Esophagus muscularis mucosa (tissue), 4 donors: ENCODE results near the gene IQCM. TPM values are rescaled to one million over a fixed set of nuclear protein-coding genes. Genes with fewer than 3 reads are reported as not detected.
"Not testable (repeated sequence)": the region's sequence is repeated elsewhere in the genome, so short reads cannot be mapped to it uniquely, and the experiment has no call there.

Experiments used
- DNase-seq: peaks from one replicate; pipeline ENCODE4 v3.0.0-alpha.2; 2017; ENCODE audit errors: extremely low spot score
- H3K27ac ChIP-seq, 4 donors: fragments of 200-600 bp; sonication (generic); replicated peaks in 1 of 4; 1 replicate in 3 of 4; 2 replicates in 1 of 4; pipeline ENCODE4 v1.5.1; 2016 to 2019; ENCODE audit warnings: mild to moderate bottlenecking in 1 of 4
- H3K27me3 ChIP-seq, 4 donors: fragments of 200-600 bp; sonication (generic); one replicate each; pipeline versions ENCODE4 v1.5.1 to v1.6.0; 2016 to 2019
- H3K36me3 ChIP-seq, 4 donors: fragments of 200-600 bp; sonication (generic); one replicate each; pipeline ENCODE4 v1.5.1; 2016 to 2019
- H3K4me1 ChIP-seq, 4 donors: fragments of 200-600 bp; sonication (generic); one replicate each; pipeline ENCODE4 v1.5.1; 2016 to 2019
- H3K4me3 ChIP-seq, 4 donors: fragments of 200-600 bp; sonication (generic); 1 replicate in 2 of 4; 2 replicates in 2 of 4; pipeline ENCODE4 v1.5.1; 2016 to 2019; ENCODE audit warnings: mild to moderate bottlenecking in 4 of 4, moderate library complexity in 1 of 4
- H3K9me3 ChIP-seq, 4 donors: fragments of 200-600 bp; sonication (generic); 1 replicate in 3 of 4; 2 replicates in 1 of 4; pipeline ENCODE4 v1.5.1; 2016 to 2019
- EP300 ChIP-seq: sonication (generic); formaldehyde crosslinking; IDR thresholded peaks from one replicate; pipeline ENCODE4 v1.6.1; 2017; ENCODE audit warnings: antibody characterized with exemption
- POLR2A ChIP-seq: fragments of 450-650 bp; IDR thresholded peaks from one replicate; pipeline ENCODE4 v1.6.1; 2017; ENCODE audit warnings: antibody characterized with exemption, moderate library complexity, mild to moderate bottlenecking, low read depth
- POLR2AphosphoS5 ChIP-seq, 2 donors: sonication (generic); formaldehyde crosslinking; IDR thresholded peaks; one replicate each; pipeline ENCODE4 v1.6.1; 2017; ENCODE audit warnings: antibody characterized with exemption in 2 of 2
- WGBS: methylation state at CpG from one replicate; pipeline ENCODE4 v1.1.5; 2018; 5-methylcytosine and 5-hydroxymethylcytosine counted together
- intact Hi-C: fragments of 100-400 bp; cut with DNase I; formaldehyde crosslinking; loops from one replicate; pipeline ENCODE4 v1.15.1; 2023
- total RNA-seq, 4 donors: library from RNA; depleted of rRNA; stranded (reverse); fragments of >200 nt; gene quantifications; one replicate each; pipeline versions ENCODE4 v1.1.0 to v1.2.1, GENCODE V29; 2016
- TF ChIP-seq, protein P1 (sequence below), 3 experiments: fragments of 200-600 bp in 2 of 3; fragments of 450-650 bp in 1 of 3; sonication (generic) in 2 of 3; IDR thresholded peaks; one replicate each; pipeline ENCODE4 v1.5.1; 2017 to 2019; ENCODE audit warnings: antibody characterized with exemption in 3 of 3, mild to moderate bottlenecking in 2 of 3, moderate library complexity in 1 of 3

The IQCM gene
- total RNA-seq, 4 donors from 2014 or later = not detected

GRCh38 chr4:149486861-149487260, 328.8 kb downstream of the IQCM start:
- Histone ChIP-seq H3K9me3 (peaks cover 0 to 3% (median 0%) of the 10 kb centered on the region in 4 donors), H3K27me3 (no peaks in the 10 kb centered on the region), H3K4me1 (no peaks in the 10 kb centered on the region), H3K36me3 (no peaks in the 10 kb centered on the region), H3K27ac (no peak overlapping the region), H3K4me3 (no peak overlapping the region)
- intact Hi-C loops = no loop called here
- no peak for TF ChIP-seq POLR2AphosphoS5 (IDR thresholded peaks at IDR 0.05)
- no peak for TF ChIP-seq POLR2A
- TF ChIP-seq, protein P1, sequence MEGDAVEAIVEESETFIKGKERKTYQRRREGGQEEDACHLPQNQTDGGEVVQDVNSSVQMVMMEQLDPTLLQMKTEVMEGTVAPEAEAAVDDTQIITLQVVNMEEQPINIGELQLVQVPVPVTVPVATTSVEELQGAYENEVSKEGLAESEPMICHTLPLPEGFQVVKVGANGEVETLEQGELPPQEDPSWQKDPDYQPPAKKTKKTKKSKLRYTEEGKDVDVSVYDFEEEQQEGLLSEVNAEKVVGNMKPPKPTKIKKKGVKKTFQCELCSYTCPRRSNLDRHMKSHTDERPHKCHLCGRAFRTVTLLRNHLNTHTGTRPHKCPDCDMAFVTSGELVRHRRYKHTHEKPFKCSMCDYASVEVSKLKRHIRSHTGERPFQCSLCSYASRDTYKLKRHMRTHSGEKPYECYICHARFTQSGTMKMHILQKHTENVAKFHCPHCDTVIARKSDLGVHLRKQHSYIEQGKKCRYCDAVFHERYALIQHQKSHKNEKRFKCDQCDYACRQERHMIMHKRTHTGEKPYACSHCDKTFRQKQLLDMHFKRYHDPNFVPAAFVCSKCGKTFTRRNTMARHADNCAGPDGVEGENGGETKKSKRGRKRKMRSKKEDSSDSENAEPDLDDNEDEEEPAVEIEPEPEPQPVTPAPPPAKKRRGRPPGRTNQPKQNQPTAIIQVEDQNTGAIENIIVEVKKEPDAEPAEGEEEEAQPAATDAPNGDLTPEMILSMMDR (IDR thresholded peaks at IDR 0.05) = no peak
- no peak for TF ChIP-seq EP300
- DNase-seq = no peak

DNA sequence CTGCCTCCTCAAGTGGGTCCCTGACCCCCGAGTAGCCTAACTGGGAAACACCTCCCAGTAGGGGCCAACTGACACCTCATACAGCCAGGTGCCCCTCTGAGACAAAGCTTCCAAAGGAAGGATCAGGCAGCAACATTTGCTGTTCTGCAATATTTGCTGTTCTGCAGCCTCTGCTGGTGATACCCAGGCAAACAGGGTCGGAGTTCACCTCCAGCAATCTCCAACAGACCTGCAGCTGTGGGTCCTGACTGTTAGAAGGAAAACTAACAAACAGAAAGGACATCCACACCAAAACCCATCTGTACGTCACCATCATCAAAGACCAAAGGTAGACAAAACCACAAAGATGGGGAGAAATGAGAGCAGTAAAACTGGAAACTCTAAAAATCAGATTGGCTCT, 347.0 kb downstream of the IQCM start:
- H3K36me3 ChIP-seq, H3K27ac ChIP-seq, intact Hi-C loops, H3K9me3 ChIP-seq, H3K4me3 ChIP-seq, DNase-seq, H3K4me1 ChIP-seq, H3K27me3 ChIP-seq: not testable (repeated sequence)
- 88% methylated on average over 3 of the region's 3 CpGs for WGBS

DNA sequence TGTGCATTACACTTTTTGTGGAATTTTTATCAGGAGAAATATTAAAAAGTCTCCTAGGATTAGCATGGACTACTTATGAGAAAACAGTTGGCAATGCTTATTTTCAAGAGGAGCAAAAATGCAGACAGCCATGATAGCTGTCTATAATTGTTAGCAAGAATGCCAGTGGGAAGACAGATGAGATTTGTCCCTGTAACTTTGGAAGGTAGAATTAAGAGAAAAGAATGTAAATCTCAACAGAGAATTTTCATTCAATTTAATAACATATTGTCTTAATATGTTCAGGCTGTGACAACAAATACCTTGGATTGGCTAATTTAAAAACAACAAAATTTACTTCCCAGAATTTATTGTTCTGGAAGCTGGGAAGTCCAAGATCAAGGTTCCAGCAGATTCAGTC, 349.2 kb downstream of the IQCM start:
- H3K27ac ChIP-seq = no peak overlapping the region
- no peaks in the 10 kb centered on the region for H3K4me1 ChIP-seq
- no peak overlapping the region for H3K4me3 ChIP-seq
- intact Hi-C loops = no loop called here
- no peak for DNase-seq
- TF ChIP-seq POLR2AphosphoS5 (IDR thresholded peaks at IDR 0.05) = no peak
- no peak for TF ChIP-seq POLR2A
- TF ChIP-seq EP300 = no peak
- TF ChIP-seq, protein P1 (IDR thresholded peaks at IDR 0.05) = no peak
- H3K27me3 ChIP-seq = no peaks in the 10 kb centered on the region
- peaks cover 0 to 8% (median 3%) of the 10 kb centered on the region in 4 donors for H3K9me3 ChIP-seq
- H3K36me3 ChIP-seq = no peaks in the 10 kb centered on the region

DNA sequence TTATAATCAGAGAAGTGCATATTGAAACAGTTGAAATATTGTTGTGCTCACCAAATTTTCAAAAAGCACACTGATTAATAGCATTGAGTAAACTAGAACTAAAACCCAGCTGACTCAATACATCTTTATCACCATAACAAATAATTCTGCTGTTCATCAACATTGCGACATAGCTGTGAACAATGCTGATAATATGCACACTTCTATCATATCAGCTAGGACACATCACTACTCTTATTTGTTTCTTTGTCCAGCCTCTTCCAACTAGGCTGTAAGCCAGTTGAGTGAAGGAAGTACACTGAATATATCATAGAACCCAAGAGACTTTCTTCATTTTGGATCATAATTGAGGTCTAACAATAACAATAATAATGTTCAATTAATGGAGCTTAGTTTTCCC, 349.7 kb downstream of the IQCM start:
- Histone ChIP-seq H3K4me1 (no peaks in the 10 kb centered on the region), H3K9me3 (peaks cover 0 to 8% (median 3%) of the 10 kb centered on the region in 4 donors), H3K27me3 (no peaks in the 10 kb centered on the region), H3K36me3 (no peaks in the 10 kb centered on the region), H3K4me3 (no peak overlapping the region), H3K27ac (no peak overlapping the region)
- no peak for DNase-seq
- intact Hi-C loops = no loop called here
- 83% methylated on average over 1 of the region's 1 CpG for WGBS
- no peak for TF ChIP-seq POLR2A
- TF ChIP-seq, protein P1 (IDR thresholded peaks at IDR 0.05) = no peak
- no peak for TF ChIP-seq EP300
- no peak for TF ChIP-seq POLR2AphosphoS5 (IDR thresholded peaks at IDR 0.05)

DNA sequence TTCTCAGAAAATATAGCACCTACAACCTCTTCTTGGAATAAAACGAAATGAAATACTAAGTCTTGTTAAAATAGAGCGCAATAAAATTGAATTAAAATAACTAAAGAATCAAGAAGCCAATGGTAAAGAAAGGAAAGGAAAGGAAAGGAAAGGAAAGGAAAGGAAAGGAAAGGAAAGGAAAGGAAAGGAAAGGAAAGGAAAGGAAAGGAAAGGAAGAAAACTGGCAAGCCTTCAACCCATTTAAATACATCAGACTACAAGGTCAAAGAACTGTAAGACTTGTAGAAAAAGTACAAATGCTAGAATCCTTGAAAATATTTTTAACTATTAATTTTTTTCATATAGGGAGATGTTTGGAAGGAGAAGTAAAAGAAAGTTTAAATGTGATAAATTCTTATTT, 372.1 kb downstream of the IQCM start:
- 91% methylated on average over 2 of the region's 2 CpGs for WGBS
- Histone ChIP-seq H3K4me3 (no peak overlapping the region), H3K36me3 (no peaks in the 10 kb centered on the region), H3K9me3 (no peaks in the 10 kb centered on the region), H3K4me1 (no peaks in the 10 kb centered on the region), H3K27ac (no peak overlapping the region), H3K27me3 (no peaks in the 10 kb centered on the region)
- no peak for TF ChIP-seq EP300
- TF ChIP-seq POLR2AphosphoS5 (IDR thresholded peaks at IDR 0.05) = no peak
- TF ChIP-seq, protein P1 (IDR thresholded peaks at IDR 0.05) = no peak
- no peak for TF ChIP-seq POLR2A
- no peak for DNase-seq
- intact Hi-C loops = no loop called here
